Liver (tissue), 3 donors: ENCODE results near the gene WNK2.

ENCODE experiments used
- EGR1 ChIP-seq, 2 donors: IDR thresholded peaks; 2 replicates each; pipeline ENCODE4 v1.6.1; 2016 to 2018; ENCODE audit warnings: antibody characterized with exemption in 2 of 2, low read depth in 2 of 2
- HNF4A ChIP-seq, 2 donors: conservative IDR thresholded peaks; 2 replicates each; pipeline ENCODE4 v1.6.1; 2016; ENCODE audit warnings: antibody characterized with exemption in 2 of 2, mild to moderate bottlenecking in 2 of 2
- HNF4G ChIP-seq: IDR thresholded peaks from 2 replicates; pipeline ENCODE4 v1.6.1; 2016; ENCODE audit warnings: antibody characterized with exemption
- JUND ChIP-seq, 2 donors: IDR thresholded peaks; 2 replicates each; pipeline ENCODE4 v1.6.1; 2016; ENCODE audit warnings: antibody characterized with exemption in 2 of 2
- NR2F2 ChIP-seq: IDR thresholded peaks from 2 replicates; pipeline ENCODE4 v1.6.1; 2016; ENCODE audit warnings: antibody characterized with exemption
- RAD21 ChIP-seq, 2 donors: IDR thresholded peaks; 2 replicates each; pipeline ENCODE4 v1.6.1; 2016; ENCODE audit warnings: antibody characterized with exemption in 2 of 2, mild to moderate bottlenecking in 2 of 2
- RXRA ChIP-seq, 2 donors: IDR thresholded peaks; 2 replicates each; pipeline ENCODE4 v1.6.1; 2017 to 2018; ENCODE audit warnings: antibody characterized with exemption in 2 of 2, mild to moderate bottlenecking in 1 of 2
- SP1 ChIP-seq: IDR thresholded peaks from 2 replicates; pipeline ENCODE4 v1.6.1; 2018; ENCODE audit warnings: antibody characterized with exemption, mild to moderate bottlenecking
- TAF1 ChIP-seq: conservative IDR thresholded peaks from 2 replicates; pipeline ENCODE4 v1.6.1; 2016; ENCODE audit warnings: antibody characterized with exemption, mild to moderate bottlenecking
- YY1 ChIP-seq: IDR thresholded peaks from 2 replicates; pipeline ENCODE4 v1.6.1; 2016; ENCODE audit warnings: antibody characterized with exemption, mild to moderate bottlenecking
- TF ChIP-seq, protein P1 (sequence below): fragments of 150-350 bp; IDR thresholded peaks from 2 replicates; pipeline ENCODE4 v1.5.1; 2017; ENCODE audit warnings: improper control_type of control experiment, low read depth, low read length; ENCODE audit not compliant: missing input control
- TF ChIP-seq, protein P2 (sequence below): IDR thresholded peaks from 2 replicates; pipeline ENCODE4 v1.6.1; 2016; ENCODE audit warnings: antibody characterized with exemption
- donor health status: healthy.
- donor health status: healthy.

- TF ChIP-seq, protein P1, sequence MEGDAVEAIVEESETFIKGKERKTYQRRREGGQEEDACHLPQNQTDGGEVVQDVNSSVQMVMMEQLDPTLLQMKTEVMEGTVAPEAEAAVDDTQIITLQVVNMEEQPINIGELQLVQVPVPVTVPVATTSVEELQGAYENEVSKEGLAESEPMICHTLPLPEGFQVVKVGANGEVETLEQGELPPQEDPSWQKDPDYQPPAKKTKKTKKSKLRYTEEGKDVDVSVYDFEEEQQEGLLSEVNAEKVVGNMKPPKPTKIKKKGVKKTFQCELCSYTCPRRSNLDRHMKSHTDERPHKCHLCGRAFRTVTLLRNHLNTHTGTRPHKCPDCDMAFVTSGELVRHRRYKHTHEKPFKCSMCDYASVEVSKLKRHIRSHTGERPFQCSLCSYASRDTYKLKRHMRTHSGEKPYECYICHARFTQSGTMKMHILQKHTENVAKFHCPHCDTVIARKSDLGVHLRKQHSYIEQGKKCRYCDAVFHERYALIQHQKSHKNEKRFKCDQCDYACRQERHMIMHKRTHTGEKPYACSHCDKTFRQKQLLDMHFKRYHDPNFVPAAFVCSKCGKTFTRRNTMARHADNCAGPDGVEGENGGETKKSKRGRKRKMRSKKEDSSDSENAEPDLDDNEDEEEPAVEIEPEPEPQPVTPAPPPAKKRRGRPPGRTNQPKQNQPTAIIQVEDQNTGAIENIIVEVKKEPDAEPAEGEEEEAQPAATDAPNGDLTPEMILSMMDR = no peak
- TF ChIP-seq RAD21 (IDR thresholded peaks at IDR 0.05) (no peak), JUND (IDR thresholded peaks at IDR 0.05) (no peak), HNF4A (conservative IDR thresholded peaks at IDR 0.05) (no peak), SP1 (no peak), HNF4G (no peak), NR2F2 (no peak), TAF1 (no peak), EGR1 (IDR thresholded peaks at IDR 0.05; ENCODE audit: low read depth in 2 of 2) (no peak), YY1 (no peak), RXRA (IDR thresholded peaks at IDR 0.05) (no peak)
- TF ChIP-seq, protein P2, sequence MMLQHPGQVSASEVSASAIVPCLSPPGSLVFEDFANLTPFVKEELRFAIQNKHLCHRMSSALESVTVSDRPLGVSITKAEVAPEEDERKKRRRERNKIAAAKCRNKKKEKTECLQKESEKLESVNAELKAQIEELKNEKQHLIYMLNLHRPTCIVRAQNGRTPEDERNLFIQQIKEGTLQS = no peak
Measured at GRCh38 chr9:93200449-93200742, 16.5 kb downstream of the WNK2 start.
